Duodenal mucosa (tissue), 2 donors: Measurements from ENCODE around the gene NEFH.

Experiments
- H3K27ac ChIP-seq: one replicate; pipeline ENCODE4 v1.7.0; 2013; ENCODE audit warnings: low read depth, low read length
- H3K27me3 ChIP-seq, 2 donors: one replicate each; pipeline ENCODE4 v1.7.0; 2013; ENCODE audit warnings: low read length in 2 of 2, control low read depth in 1 of 2; ENCODE audit not compliant: insufficient read depth in 2 of 2, control insufficient read depth in 1 of 2
- H3K36me3 ChIP-seq, 2 donors: one replicate each; pipeline ENCODE4 v1.7.0; 2013; ENCODE audit warnings: low read length in 2 of 2, control low read depth in 1 of 2; ENCODE audit not compliant: insufficient read depth in 2 of 2, control insufficient read depth in 1 of 2
- H3K4me1 ChIP-seq, 2 donors: one replicate each; pipeline ENCODE4 v1.7.0; 2013; ENCODE audit warnings: low read length in 2 of 2, control low read depth in 1 of 2; ENCODE audit not compliant: insufficient read depth in 2 of 2, control insufficient read depth in 1 of 2
- H3K4me3 ChIP-seq, 2 donors: one replicate each; pipeline ENCODE4 v1.7.0; 2013; ENCODE audit warnings: low read length in 2 of 2, low read depth in 1 of 2
- H3K9ac ChIP-seq, 2 donors: one replicate each; pipeline ENCODE4 v1.7.0; 2013; ENCODE audit warnings: low read length in 2 of 2, low read depth in 1 of 2
- H3K9me3 ChIP-seq, 2 donors: one replicate each; pipeline ENCODE4 v1.7.0; 2013; ENCODE audit warnings: low read length in 2 of 2, control low read depth in 1 of 2; ENCODE audit not compliant: control insufficient read depth in 1 of 2

NEFH gene

DNA sequence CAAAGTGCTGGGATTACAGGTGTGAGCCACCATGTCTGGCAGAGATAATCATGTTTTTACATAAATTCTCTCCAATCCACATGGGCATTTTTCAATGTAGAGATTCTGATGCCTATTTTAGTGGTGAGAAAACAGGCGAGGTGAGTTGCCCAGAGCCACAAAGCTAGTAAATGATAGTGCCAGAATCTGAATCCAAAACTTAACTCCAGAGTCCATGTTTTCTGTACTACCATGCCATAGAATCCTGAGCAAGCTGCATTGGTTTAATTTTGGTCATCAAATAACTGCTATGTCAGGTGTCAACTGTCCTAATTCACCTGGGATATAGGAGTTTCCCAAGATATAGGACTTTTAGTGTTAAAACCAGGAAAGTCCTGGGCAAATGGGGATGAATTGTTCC, 13.6 kb downstream of the NEFH start:
- Histone ChIP-seq H3K27me3 (no peaks in the 10 kb centered on the region), H3K36me3 (no peaks in the 10 kb centered on the region), H3K27ac (no peak overlapping the region), H3K4me1 (no peaks in the 10 kb centered on the region), H3K9me3 (peaks cover 2 to 6% of the 10 kb centered on the region in 2 donors), H3K9ac (no peak overlapping the region), H3K4me3 (no peak overlapping the region)

DNA sequence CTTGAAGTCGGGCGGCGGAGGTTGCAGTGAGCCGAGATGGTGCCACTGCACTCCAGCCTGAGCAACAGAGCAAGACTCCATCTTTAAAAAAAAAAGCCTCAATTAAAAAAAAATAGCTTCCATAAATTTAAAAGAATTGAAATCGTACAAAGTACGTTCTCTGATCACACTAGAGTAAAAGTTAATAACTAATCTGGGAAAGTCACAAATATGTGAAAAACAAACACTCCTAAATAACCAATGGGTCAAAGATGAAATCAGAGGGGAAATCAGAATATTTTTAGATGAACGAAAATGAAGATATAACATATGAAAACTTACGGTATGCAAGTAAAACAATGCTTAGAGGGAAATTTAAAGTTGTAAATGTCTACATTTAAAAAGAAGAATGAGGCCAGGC, 19.8 kb downstream of the NEFH start:
- peaks cover 0 to 3% of the 10 kb centered on the region in 2 donors for H3K4me1 ChIP-seq
- no peaks in the 10 kb centered on the region for H3K36me3 ChIP-seq
- H3K4me3 ChIP-seq = no peak overlapping the region
- H3K9ac ChIP-seq = no peak overlapping the region
- H3K27ac ChIP-seq = no peak overlapping the region
- H3K27me3 ChIP-seq = no peaks in the 10 kb centered on the region
- peaks cover 1 to 2% of the 10 kb centered on the region in 2 donors for H3K9me3 ChIP-seq

DNA sequence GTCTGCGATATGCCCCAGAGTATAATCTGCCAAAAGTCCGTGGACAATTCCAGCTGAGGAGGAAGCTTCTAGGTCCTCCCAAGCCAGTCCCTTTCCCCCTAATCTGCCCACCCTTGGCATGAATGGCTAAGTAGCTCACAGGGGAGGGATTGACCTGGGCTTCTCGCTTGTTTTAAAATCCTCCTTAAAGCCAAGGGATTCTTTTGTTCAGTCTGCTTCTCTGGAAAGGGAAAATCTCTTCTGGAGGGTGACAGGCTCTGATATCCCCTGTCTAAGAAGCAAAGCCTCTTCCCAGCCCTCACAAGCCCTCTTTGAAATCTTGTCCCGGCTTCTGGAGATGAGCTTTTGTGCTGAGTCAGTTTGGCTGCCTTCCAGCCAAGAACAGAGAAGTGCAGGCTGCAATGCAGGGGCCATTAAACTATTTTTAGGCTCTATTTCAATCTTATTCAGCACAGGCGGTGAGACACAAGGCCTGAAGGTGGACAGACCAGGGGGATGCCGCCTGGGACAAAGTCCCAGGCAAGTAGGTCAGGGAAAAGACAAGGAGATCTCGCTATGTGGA, 23.9 kb downstream of the NEFH start:
- no peaks in the 10 kb centered on the region for H3K27me3 ChIP-seq
- no peak overlapping the region for H3K9ac ChIP-seq
- H3K9me3 ChIP-seq = no peaks in the 10 kb centered on the region
- no peak overlapping the region for H3K4me3 ChIP-seq
- H3K36me3 ChIP-seq = peaks cover 7 to 23% of the 10 kb centered on the region in 2 donors
- peaks cover 0 to 3% of the 10 kb centered on the region in 2 donors for H3K4me1 ChIP-seq
- H3K27ac ChIP-seq = no peak overlapping the region

DNA sequence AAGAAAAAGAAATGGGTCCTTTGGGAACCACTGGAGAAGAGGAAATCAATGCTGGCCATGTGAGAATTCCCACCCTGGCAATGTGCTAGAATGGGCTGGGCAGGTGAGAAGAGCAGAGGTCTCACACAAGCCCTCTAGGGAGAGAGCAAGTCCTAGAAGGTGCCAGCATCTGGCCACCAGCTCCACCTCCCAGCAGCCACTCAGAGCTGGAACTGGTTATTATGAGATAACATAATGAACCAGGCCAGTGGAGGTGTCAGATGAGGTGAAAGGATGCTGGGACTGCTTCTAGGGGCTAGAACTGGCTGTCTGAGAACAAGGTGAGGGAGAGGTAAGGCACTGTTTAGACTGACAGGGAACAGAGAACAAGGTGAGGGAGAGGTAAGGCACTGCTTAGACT, 29.3 kb downstream of the NEFH start:
- Histone ChIP-seq H3K9me3 (no peaks in the 10 kb centered on the region), H3K9ac (no peak overlapping the region), H3K27me3 (no peaks in the 10 kb centered on the region), H3K36me3 (peaks cover 35 to 59% of the 10 kb centered on the region in 2 donors), H3K4me3 (no peak overlapping the region), H3K27ac (no peak overlapping the region), H3K4me1 (no peaks in the 10 kb centered on the region)

DNA sequence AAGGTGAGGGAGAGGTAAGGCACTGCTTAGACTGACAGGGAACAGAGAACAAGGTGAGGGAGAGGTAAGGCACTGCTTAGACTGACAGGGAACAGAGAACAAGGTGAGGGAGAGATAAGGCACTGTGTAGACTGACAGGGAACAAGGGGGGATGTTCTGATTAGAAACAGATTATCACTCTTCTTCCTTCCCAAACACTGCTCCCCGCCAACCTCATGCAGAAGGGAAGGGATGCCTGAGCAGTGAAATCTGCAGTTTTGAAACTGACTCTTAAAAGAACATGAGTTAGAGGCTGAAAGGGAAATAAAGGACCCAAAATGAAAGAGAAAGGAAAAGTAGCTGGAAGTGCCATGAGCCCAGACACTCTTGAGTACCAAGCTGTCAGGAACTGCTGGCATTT, 29.8 kb downstream of the NEFH start:
- H3K36me3 ChIP-seq = peaks cover 35 to 59% of the 10 kb centered on the region in 2 donors
- H3K4me3 ChIP-seq = no peak overlapping the region
- no peaks in the 10 kb centered on the region for H3K4me1 ChIP-seq
- no peaks in the 10 kb centered on the region for H3K9me3 ChIP-seq
- no peak overlapping the region for H3K9ac ChIP-seq
- H3K27ac ChIP-seq = no peak overlapping the region
- no peaks in the 10 kb centered on the region for H3K27me3 ChIP-seq

DNA sequence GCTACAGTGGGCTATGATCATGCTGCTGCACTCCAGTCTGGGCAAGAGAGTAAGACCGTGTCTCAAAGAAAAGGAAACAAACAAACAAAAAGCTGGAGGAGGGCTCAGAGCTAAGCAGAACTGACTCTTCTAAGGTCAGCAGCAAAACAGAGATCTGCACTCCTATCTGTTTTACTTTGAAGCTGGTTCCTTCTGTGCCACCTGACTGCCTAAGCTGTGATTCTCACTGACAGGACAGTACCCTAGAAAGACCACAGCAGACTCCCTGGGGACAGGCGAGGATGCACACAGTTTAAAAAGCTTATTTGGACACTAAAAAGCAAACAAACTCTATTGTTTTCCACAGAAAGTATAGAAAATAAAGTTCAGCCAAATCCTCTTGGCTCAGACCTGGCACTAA, 30.5 kb downstream of the NEFH start:
- Histone ChIP-seq H3K27ac (no peak overlapping the region), H3K36me3 (peaks cover 35 to 64% of the 10 kb centered on the region in 2 donors), H3K4me1 (no peaks in the 10 kb centered on the region), H3K9me3 (no peaks in the 10 kb centered on the region), H3K4me3 (no peak overlapping the region), H3K27me3 (no peaks in the 10 kb centered on the region), H3K9ac (no peak overlapping the region)

DNA sequence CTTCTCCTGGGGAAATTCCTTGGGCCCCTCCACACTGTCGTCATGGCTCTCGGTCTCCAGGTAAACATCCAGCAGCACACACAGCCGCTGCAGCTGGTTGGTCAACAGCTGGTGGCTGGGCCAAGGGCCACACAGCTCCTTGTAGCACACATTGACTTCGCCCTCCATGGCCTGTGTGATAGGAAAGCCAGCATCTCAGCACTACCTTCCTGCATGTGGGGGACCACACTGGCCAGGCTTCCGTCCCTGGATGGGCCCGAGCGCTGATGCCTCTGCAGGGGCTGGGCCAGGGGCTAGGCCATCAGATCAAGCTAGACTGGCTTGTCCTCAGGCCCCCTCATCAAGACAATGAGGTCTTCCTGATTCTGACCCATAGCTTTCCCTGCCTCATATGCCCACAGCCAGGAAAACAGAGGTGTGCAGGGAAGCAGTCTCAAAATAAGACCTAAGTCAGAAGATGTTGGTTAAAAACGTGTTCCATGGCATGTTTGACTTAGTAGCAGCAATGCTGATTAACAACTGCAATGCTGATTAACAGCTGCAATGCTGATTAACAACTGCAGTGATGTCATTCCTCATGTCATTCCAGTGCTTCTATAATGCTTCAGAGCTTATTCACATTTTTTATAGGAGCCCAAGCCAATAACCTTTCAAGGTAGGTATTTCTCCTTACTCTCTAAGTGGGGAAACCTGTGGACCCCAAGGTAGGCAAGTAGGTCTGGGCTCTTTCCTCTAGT, 31.3 kb downstream of the NEFH start:
- H3K36me3 ChIP-seq = peaks cover 35 to 71% of the 10 kb centered on the region in 2 donors
- no peak overlapping the region for H3K9ac ChIP-seq
- H3K4me3 ChIP-seq = no peak overlapping the region
- no peaks in the 10 kb centered on the region for H3K27me3 ChIP-seq
- no peaks in the 10 kb centered on the region for H3K9me3 ChIP-seq
- H3K4me1 ChIP-seq = no peaks in the 10 kb centered on the region
- H3K27ac ChIP-seq = no peak overlapping the region

DNA sequence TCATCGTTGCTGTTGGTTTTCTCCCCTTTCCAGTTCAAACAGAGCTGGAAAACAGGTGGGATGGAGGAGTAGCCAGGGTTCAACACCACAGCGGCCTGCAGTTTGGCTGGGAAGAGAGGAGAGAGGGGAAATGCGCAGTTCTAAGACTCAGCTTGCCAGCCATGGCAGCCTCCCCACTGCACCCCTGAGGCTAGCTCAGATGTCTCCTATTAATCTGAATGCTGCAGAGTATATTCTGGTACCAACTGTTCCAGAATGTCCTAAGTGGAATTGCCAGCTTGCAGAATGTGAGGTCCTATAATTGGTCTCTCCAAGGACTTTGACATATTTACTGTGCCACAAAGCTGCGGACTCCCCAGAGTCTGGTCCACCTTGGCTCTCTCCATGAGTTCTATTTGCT, 32.0 kb downstream of the NEFH start:
- Histone ChIP-seq H3K27me3 (no peaks in the 10 kb centered on the region), H3K4me1 (no peaks in the 10 kb centered on the region), H3K36me3 (peaks cover 39 to 72% of the 10 kb centered on the region in 2 donors), H3K9ac (no peak overlapping the region), H3K9me3 (no peaks in the 10 kb centered on the region), H3K27ac (no peak overlapping the region), H3K4me3 (no peak overlapping the region)

DNA sequence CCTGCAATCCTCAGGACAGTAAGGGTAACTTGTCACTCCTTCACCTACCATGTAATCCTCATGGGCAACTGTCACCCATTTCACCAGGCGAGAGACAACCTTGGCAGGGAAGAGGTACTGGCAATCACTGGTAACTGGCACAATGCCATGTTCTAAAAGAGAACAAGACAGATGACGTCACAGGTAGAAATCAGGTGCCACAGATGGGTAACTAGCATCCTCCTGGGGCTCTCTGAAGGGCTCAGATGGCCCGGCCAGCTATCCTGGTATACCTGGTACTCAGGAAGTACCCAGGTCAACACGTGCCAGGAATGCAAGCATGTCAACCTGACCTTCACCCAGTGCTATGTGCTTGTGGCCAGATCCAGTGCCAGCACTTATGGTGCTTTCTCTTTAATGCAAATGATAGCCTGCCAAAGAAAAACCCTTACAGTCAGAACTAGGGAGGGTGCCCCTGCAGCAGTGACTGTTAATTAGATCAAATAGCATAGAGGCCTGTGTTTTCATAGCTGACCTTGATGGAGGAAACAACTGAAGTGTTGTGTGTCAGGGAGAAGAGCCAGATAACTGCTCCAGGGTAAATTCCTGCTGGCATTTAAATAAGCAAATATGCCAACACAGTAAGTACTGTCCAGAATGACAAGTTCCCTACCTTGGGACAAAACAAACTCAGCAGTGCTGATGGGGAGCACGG, 37.3 kb downstream of the NEFH start:
- H3K9ac ChIP-seq = no peak overlapping the region
- no peaks in the 10 kb centered on the region for H3K27me3 ChIP-seq
- H3K4me3 ChIP-seq = no peak overlapping the region
- H3K27ac ChIP-seq = no peak overlapping the region
- no peaks in the 10 kb centered on the region for H3K9me3 ChIP-seq
- peaks cover 44 to 69% of the 10 kb centered on the region in 2 donors for H3K36me3 ChIP-seq
- no peaks in the 10 kb centered on the region for H3K4me1 ChIP-seq

DNA sequence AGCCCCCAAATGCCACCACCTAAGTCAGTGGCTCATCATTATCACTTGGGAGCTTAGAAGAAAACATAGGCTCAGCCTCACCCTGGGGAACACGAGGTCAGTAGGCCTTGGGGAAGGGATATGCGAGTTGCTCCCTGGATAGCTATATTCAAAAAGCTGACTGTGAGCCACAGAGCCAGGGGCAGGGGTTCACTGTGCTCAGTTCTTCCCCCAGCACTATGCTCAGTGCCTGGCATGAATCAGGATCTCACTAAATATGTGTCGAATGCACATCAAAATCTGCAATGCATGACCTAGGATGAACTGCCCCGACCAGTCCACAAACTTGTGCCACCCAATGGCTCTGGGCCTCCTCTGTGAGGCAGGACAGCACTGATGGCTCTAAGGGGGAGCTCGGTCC, 38.4 kb downstream of the NEFH start:
- Histone ChIP-seq H3K27me3 (no peaks in the 10 kb centered on the region), H3K4me3 (no peak overlapping the region), H3K9me3 (no peaks in the 10 kb centered on the region), H3K36me3 (peaks cover 44 to 67% of the 10 kb centered on the region in 2 donors), H3K4me1 (no peaks in the 10 kb centered on the region), H3K27ac (no peak overlapping the region), H3K9ac (no peak overlapping the region)
